IMR-90 (cell line): Measurements from ENCODE around the gene DNAH3.

Experiments used
- BHLHE40 ChIP-seq: fragments of 150-350 bp; IDR thresholded peaks from 2 replicates; pipeline ENCODE4 v1.6.1; 2016; ENCODE audit warnings: mild to moderate bottlenecking, low read depth, low read length
- CEBPB ChIP-seq: IDR thresholded peaks from 2 replicates; pipeline ENCODE4 v1.6.1; 2012; ENCODE audit warnings: low read depth, low read length, improper control_type of control experiment
- CHD1 ChIP-seq: IDR thresholded peaks from 2 replicates; pipeline ENCODE4 v1.6.1; 2012; ENCODE audit warnings: low read depth, low read length, improper control_type of control experiment
- CTCF ChIP-seq: conservative IDR thresholded peaks from 2 replicates; pipeline ENCODE4 v1.5.1; 2012; ENCODE audit warnings: mild to moderate bottlenecking, low read depth, low read length, improper control_type of control experiment
- ELK1 ChIP-seq: fragments of 150-350 bp; IDR thresholded peaks from 2 replicates; pipeline ENCODE4 v1.6.1; 2016; ENCODE audit warnings: low read depth, mild to moderate bottlenecking, low read length, moderate library complexity, borderline replicate concordance
- FOS ChIP-seq: fragments of 150-350 bp; IDR thresholded peaks from 2 replicates; pipeline ENCODE4 v1.6.1; 2016; ENCODE audit warnings: low read depth, low read length
- MAZ ChIP-seq: IDR thresholded peaks from 2 replicates; pipeline ENCODE4 v1.6.1; 2012; ENCODE audit warnings: low read depth, mild to moderate bottlenecking, low read length, improper control_type of control experiment, moderate library complexity, borderline replicate concordance
- POLR2A ChIP-seq: IDR thresholded peaks from 2 replicates; pipeline ENCODE4 v1.6.1; 2012; ENCODE audit warnings: mild to moderate bottlenecking, low read depth, low read length
- RAD21 ChIP-seq: IDR thresholded peaks from 2 replicates; pipeline ENCODE4 v1.6.1; 2012; ENCODE audit warnings: low read length, improper control_type of control experiment
- RCOR1 ChIP-seq: IDR thresholded peaks from 2 replicates; pipeline ENCODE4 v1.6.1; 2012; ENCODE audit warnings: mild to moderate bottlenecking, low read length, improper control_type of control experiment; ENCODE audit not compliant: insufficient replicate concordance
- RFX5 ChIP-seq: IDR thresholded peaks from 2 replicates; pipeline ENCODE4 v1.8.0; 2012; ENCODE audit warnings: low read depth, mild to moderate bottlenecking, low read length, moderate library complexity
- SMC3 ChIP-seq: fragments of 150-350 bp; IDR thresholded peaks from 2 replicates; pipeline ENCODE4 v1.6.1; 2016; ENCODE audit warnings: low read depth, mild to moderate bottlenecking, antibody characterized with exemption, low read length, moderate library complexity
- USF2 ChIP-seq: fragments of 150-350 bp; IDR thresholded peaks from 2 replicates; pipeline ENCODE4 v1.6.1; 2017; ENCODE audit warnings: mild to moderate bottlenecking, antibody characterized with exemption, low read length, low read depth

- TF ChIP-seq USF2 (no peak), ELK1 (no peak), CTCF (no peak), RFX5 (no peak), POLR2A (no peak), CEBPB (peak; percentile 85), CHD1 (no peak), MAZ (0 out of 2 replicates have a peak, but pooled peaks have one; percentile 13), BHLHE40 (no peak), RCOR1 (no peak), FOS (no peak), RAD21 (no peak), SMC3 (no peak)
Measured at GRCh38 chr16:20884240-20884556, 266.4 kb downstream of the DNAH3 start.
